ENCODE results near the gene DRC3.

The DRC3 gene

DNA sequence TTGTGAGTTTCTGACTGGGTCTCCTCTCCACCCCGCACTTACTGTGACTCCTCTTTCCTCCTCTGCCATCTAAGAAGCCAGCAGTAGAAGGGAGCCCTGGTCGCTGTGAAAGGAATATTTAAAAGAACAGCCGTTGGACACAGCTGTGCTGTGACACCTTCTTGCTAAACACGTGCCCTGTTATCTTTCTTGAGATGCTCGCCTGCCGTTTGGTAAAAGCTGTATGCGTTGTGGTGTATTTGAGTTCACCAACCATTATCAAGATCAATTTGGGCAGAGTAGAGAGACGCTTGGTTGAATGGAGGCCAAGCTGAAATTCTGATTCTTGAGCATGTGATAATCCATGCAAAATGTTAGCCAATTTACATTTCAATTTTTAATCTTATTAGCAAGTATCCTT is 70.3 kb downstream of the DRC3 start:
- DNase-seq (ENCODE audit: extremely low read depth in 1 of 2, low read depth in 1 of 2): no peak

DNA sequence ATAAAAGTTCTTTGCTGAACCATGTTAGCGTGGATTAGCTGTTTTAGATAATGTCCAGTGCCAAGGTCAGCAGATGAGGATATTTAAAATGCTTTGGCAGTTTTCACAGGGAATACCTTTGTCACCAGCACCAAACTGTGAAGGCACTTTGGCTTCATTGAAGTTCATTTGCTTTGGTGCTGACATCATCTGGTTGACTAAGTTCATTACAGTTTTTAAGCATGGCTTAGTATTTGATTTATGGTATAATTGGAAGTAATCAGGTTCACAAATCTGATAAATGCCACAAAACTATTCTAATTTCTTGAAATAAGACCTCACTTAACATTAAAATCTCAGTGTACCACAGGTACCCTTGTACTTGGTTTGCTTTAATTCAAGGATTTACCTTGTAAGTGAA is 70.8 kb downstream of the DRC3 start:
- DNase-seq (ENCODE audit: extremely low read depth in 1 of 2, low read depth in 1 of 2): no peak

DNA sequence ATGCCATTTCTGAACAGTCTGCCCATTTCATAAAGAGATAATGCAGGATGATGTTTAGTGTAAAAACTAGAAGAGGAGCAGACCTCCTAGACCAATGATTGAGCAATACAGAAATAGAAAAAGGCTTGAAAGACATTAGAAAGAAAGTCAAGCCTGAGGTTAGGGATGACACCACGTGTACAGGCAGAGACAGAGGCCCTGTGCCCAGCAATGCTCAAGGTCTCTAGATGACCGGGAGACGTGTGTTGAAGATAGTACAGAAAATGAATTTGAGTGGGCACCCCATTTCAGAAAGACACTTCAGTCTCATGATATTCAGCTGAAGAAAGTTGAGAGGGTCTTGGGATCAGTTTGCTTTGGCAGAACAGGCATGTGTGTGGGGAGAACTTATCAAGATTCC is 71.9 kb downstream of the DRC3 start:
- DNase-seq (ENCODE audit: extremely low read depth in 1 of 2, low read depth in 1 of 2): no peak

DNA sequence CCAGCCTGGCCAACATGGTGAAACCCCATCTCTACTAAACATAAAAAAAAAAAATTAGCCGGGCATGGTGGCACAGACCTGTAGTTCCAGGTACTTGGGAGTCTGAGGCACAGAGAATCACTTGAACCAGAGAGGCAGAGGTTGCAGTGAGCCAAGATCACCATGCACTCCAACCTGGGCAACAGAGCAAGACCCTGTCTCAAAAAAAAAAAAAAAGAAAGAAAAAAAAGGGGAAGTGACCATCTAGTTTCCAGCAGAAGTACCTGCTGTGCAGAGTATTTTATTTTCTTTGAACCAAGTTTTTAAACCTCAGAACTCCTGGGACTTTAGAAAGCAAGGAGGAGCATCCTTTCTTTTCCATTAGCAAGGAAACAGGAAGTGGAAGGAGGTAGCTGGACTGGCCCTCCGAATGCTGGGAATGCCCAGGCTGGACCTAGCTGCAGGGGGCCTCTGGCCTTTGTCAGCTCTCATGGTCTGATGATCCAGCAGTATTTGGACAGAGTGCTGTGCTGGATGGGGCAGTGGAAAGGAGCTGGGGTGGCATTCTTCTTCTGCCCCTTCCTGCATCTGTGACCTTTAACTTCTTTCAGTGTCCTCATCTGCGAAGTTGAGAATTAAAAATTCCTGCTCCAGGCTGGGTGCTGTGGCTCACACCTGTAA is 73.2 kb downstream of the DRC3 start:
- DNase-seq (ENCODE audit: extremely low read depth in 1 of 2, low read depth in 1 of 2): no peak

DNA sequence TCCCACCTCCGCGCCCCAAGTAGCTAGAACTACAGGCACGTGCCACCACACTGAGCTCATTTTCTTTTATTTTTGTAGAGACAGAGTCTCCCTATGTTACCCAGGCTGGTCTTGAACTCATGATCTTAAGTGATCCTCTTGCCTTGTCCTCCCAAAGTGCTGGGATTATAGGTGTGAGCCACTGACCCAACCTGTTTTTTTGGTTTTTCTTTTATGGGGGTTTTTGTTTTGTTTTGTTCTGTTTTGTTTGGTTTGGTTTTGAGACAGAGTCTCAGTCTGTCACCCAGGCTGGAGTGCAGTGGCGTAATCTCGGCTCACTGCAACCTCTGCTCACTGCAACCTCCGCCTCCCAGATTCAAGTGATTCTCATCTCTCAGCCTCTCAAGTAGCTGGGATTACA is 82.9 kb downstream of the DRC3 start:
- DNase-seq (ENCODE audit: extremely low read depth in 1 of 2, low read depth in 1 of 2): no peak

DNA sequence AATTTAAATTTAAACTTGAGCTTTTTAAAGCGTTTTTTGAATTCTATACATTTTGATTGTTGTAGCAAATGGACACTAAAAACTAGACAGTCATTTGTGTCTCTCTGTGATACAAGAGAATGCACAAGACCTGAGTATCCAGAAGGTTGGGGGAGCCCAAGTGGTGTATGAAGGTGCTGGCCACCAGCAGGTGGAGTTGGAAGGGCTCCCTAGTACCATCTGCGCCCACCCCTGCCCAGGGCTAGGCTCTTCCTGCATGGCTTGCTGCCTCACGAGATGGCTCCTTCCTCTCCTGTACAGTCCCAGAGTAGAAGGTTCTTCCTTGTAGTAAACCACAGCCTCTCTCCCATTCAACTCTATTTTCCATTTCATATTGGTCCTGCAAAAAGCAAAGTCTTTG is 83.6 kb downstream of the DRC3 start:
- no peak for DNase-seq (ENCODE audit: extremely low read depth in 1 of 2, low read depth in 1 of 2)

DNA sequence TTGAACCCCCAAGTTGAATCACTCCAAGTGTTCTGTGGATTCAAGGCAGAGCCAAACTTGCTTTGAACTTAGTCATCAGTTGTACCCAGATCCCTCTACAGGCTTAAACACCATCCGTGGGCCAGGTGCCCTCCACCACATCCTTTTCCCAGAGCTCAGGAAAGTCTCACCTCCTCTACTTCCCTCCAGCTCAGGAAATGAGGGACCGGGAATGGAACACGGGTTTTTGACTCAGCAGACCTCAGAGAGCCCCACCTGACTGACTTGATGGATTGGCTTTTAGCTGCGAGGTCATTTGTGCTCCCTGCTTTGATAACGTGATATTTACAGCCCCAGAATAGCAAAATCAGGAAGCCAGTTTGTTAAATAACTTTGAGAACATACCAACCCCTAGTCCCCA is 86.6 kb downstream of the DRC3 start:
- no peak for DNase-seq (ENCODE audit: extremely low read depth in 1 of 2, low read depth in 1 of 2)

DNA sequence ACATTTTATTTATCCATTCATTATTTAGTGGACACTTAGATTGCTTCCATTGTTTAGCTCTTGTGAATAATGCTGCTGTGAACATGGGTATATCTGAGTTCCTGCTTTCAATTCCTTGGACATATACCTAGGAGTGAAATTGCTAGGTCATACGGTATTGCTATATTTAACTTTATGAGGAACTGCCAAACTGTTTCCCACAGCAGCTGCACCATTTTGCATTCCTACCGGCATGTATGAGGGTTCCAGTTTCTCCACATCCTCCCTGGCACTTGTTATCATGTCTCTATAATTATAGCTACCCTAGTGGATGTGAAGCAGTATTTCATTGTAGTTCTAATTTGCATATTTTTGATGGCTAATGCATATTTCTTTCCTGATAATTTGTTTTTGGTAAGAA is 91.4 kb downstream of the DRC3 start:
- no peak for DNase-seq (ENCODE audit: extremely low read depth in 1 of 2, low read depth in 1 of 2)

DNA sequence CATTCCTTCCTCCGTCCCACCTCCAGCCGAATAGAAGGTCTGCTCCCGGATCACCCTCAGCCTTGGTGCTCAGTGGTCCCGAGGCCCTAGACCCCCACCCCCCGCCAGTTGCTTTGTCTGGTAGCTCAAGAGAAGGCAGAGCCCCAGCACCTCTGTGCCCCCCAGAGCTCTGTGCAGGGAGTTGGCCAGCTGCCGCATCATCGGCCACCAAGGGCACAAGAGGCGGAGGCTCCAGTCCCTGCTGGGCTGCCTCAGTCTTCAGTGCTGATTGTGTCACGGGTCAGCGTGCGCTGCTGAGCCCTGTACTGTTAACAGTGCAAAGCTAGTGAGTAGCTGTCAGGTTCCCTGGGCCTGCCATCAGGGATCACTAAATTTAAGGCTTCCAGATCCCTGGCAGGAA is 92.9 kb downstream of the DRC3 start:
- DNase-seq (ENCODE audit: extremely low read depth in 1 of 2, low read depth in 1 of 2): no peak
